GM18867 (cell line): Measurements from ENCODE around the gene ABCG2.

Experiments used
- ATAC-seq: cut with Tn5 transposase; IDR thresholded peaks from one replicate; pipeline ENCODE4 v1.9.1; 2021; ENCODE audit warnings: mild to moderate bottlenecking, moderate library complexity; ENCODE audit not compliant: unreplicated experiment

Gene ABCG2

GRCh38 chr4:88077911-88078524 lies 80.4 kb downstream of the ABCG2 start:
- ATAC-seq, result no peak

- ATAC-seq, result no peak
Measured at GRCh38 chr4:88075336-88075735, 83.1 kb downstream of the ABCG2 start.

GRCh38 chr4:88070031-88070430 lies 88.4 kb downstream of the ABCG2 start:
- ATAC-seq, result no peak

- no peak for ATAC-seq
Measured at GRCh38 chr4:88064410-88064809, 94.0 kb downstream of the ABCG2 start.

GRCh38 chr4:88063634-88064296 lies 94.7 kb downstream of the ABCG2 start:
- no peak for ATAC-seq

GRCh38 chr4:88062843-88063242 lies 95.6 kb downstream of the ABCG2 start:
- ATAC-seq, result no peak

- ATAC-seq, result no peak
Measured at GRCh38 chr4:88062311-88062710, 96.1 kb downstream of the ABCG2 start.

GRCh38 chr4:88060431-88060830 lies 98.0 kb downstream of the ABCG2 start:
- ATAC-seq, result no peak

- ATAC-seq, result no peak
Measured at GRCh38 chr4:88059766-88060165, 98.7 kb downstream of the ABCG2 start.

- ATAC-seq, result no peak
Measured at GRCh38 chr4:88058295-88058694, 100.1 kb downstream of the ABCG2 start.

GRCh38 chr4:88054901-88055300 lies 103.5 kb downstream of the ABCG2 start:
- peak; percentile 54 for ATAC-seq

- no peak for ATAC-seq
Measured at GRCh38 chr4:88054229-88054628, 104.2 kb downstream of the ABCG2 start.

- ATAC-seq, result no peak
Measured at GRCh38 chr4:88045021-88045420, 113.4 kb downstream of the ABCG2 start.

GRCh38 chr4:88043586-88044340 lies 114.7 kb downstream of the ABCG2 start:
- no peak for ATAC-seq

- ATAC-seq, result no peak
Measured at GRCh38 chr4:88043001-88043400, 115.4 kb downstream of the ABCG2 start.

- ATAC-seq, result no peak
Measured at GRCh38 chr4:88041626-88042025, 116.8 kb downstream of the ABCG2 start.

GRCh38 chr4:88040707-88041106 lies 117.7 kb downstream of the ABCG2 start:
- ATAC-seq, result no peak
